ENCODE measurements around the gene STIP1.

Gene STIP1

GRCh38 chr11:64207256-64208085 is 21.5 kb downstream of the STIP1 start:
- peak; percentile 55 for DNase-seq (ENCODE audit: extremely low read depth, low read depth)
- TF ChIP-seq CTCF (IDR thresholded peaks at IDR 0.05; ENCODE audit: low read depth, low read length, missing control alignments), result no peak
- H3K4me3 ChIP-seq (replicated peaks; ENCODE audit: low read depth, low read length), result no peak overlapping the region

- no peak overlapping the region for H3K4me3 ChIP-seq (replicated peaks; ENCODE audit: low read depth, low read length)
- no peak for TF ChIP-seq CTCF (IDR thresholded peaks at IDR 0.05; ENCODE audit: low read depth, low read length, missing control alignments)
- no peak for DNase-seq (ENCODE audit: extremely low read depth, low read depth)
Measured at GRCh38 chr11:64208086-64208795, 22.3 kb downstream of the STIP1 start.

GRCh38 chr11:64208796-64209562 is 23.0 kb downstream of the STIP1 start:
- H3K4me3 ChIP-seq (replicated peaks; ENCODE audit: low read depth, low read length), result no peak overlapping the region
- TF ChIP-seq CTCF (IDR thresholded peaks at IDR 0.05; ENCODE audit: low read depth, low read length, missing control alignments), result no peak
- DNase-seq (ENCODE audit: extremely low read depth, low read depth), result no peak

- DNase-seq (ENCODE audit: extremely low read depth, low read depth), result no peak
- H3K4me3 ChIP-seq (replicated peaks; ENCODE audit: low read depth, low read length), result no peak overlapping the region
- no peak for TF ChIP-seq CTCF (IDR thresholded peaks at IDR 0.05; ENCODE audit: low read depth, low read length, missing control alignments)
Measured at GRCh38 chr11:64209563-64209843, 23.5 kb downstream of the STIP1 start.

GRCh38 chr11:64210301-64211020 is 24.5 kb downstream of the STIP1 start:
- no peak for DNase-seq (ENCODE audit: extremely low read depth, low read depth)
- TF ChIP-seq CTCF (IDR thresholded peaks at IDR 0.05; ENCODE audit: low read depth, low read length, missing control alignments), result no peak

GRCh38 chr11:64211181-64211872 is 25.4 kb downstream of the STIP1 start:
- TF ChIP-seq CTCF (IDR thresholded peaks at IDR 0.05; ENCODE audit: low read depth, low read length, missing control alignments), result no peak
- H3K4me3 ChIP-seq (replicated peaks; ENCODE audit: low read depth, low read length), result no peak overlapping the region
- no peak for DNase-seq (ENCODE audit: extremely low read depth, low read depth)

More at GRCh38 chr11:64210301-64211020, 24.5 kb downstream of the STIP1 start:
- H3K4me3 ChIP-seq (replicated peaks; ENCODE audit: low read depth, low read length), result no peak overlapping the region

Data from HFF-Myc (cell line).